GM19238 (cell line): ENCODE results near the gene MGAT5B.

Experiments
- DNase-seq: peaks from one replicate; pipeline ENCODE4 v3.0.0; 2011; ENCODE audit warnings: low spot score; ENCODE audit not compliant: insufficient read length

MGAT5B gene

DNA sequence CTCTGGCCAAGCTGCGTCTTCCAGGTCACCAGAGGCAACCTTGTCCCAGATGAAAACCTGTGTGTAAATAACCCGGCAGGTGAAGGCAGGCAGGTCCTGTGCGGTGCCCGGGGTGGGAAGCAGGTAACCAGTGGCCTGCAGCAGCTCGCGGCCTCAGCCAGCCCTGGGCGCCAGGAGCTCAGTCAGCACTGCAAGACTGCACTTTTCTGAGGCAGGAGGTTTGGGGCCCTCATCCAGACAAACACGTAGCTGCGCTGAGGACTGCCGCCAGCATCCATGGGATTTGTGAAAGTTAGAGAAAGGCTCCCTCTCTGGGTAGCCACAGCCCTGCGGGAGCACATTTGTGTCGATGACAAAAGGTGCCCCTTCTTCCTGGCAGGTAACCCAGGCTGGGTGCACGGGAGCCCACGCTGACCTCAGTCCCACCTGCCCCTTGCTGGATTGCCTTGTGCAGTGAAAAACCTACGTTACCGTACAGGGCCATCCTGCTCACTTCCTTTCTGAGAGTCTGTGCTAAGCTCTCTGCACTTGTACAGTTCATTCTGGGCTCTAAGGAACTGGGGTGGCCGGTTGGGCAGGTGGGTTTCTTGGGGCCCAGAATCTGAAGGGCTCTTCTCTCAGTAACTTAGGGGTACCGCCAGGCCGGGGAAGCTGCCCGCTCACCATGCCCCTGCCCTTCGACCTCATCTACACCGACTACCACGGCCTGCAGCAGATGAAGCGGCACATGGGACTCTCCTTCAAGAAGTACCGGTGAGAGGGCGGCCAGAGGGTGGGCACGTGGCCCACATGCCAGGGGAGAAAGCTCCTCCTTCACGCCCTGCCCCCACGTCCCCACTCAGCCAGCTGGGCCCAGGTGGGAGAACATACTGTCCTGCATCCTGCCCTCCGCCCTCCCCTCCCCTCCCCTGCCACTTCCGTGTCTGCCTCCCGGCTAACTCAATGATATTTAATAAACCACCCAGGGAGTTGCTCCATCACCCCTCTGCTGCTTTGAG lies 56.4 kb downstream of the MGAT5B start:
- DNase-seq: no peak

- DNase-seq: no peak
Measured at GRCh38 chr17:76925441-76925891, 57.3 kb downstream of the MGAT5B start.

GRCh38 chr17:76926237-76926866 lies 58.1 kb downstream of the MGAT5B start:
- no peak for DNase-seq

DNA sequence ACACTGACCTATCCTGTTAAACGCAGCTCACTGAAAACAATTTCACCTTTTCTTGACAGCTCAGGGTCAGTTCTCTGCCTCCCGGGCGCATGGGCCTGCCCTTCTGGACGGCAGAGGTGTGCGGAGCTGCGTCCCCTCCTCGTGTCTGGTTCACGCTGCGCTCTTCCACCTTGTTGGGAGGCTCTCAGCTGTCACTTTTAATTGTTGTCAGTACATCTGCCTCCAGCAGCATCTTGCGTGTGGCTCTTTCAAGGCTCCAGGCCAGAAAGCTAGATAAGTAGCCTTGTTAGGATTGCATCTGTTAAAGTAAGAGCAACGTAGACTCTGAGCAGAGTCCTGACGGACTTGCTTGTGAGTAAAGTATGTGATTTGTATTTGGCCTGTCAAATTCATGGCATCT lies 59.4 kb downstream of the MGAT5B start:
- DNase-seq: no peak

- DNase-seq: no peak
Measured at GRCh38 chr17:76927982-76928381, 59.8 kb downstream of the MGAT5B start.

DNA sequence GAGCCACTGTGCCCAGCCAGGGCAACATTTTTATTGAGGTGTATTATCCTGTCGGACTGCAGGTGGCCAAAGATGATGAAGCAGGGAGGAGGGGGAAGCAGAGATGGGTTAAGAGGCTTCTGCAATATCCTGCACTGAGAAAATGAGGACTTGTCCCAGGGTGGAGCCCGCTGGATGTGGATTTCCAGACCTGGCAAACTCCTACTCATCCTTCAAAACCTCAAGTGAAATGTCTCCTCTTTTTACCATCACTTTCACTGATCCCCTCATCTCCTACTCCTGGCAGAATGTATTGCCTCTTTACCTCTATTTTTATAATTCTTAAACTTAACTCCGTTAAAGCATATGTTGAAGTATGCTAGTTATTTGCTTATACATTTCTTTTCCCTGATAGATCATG lies 60.9 kb downstream of the MGAT5B start:
- no peak for DNase-seq

DNA sequence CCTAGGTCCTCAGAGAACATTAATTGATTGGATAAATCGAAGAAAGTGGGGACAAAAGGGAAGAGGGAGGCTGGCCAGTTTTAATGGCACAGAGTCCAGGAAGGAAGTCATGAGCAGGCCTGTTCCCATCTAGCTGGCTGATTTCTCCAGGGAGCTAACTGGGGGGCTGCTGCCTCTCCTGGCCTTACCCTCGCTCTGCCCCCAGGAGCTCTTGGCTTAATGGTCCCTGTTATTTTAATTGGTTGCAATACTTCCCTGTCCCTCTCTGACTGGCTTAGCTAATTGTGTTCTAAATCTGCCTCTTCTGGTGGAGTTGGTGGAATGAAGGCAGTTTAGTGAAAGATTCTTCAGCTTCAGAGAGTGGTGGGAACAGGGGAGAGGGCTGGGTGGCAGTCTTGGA lies 61.4 kb downstream of the MGAT5B start:
- DNase-seq: no peak

DNA sequence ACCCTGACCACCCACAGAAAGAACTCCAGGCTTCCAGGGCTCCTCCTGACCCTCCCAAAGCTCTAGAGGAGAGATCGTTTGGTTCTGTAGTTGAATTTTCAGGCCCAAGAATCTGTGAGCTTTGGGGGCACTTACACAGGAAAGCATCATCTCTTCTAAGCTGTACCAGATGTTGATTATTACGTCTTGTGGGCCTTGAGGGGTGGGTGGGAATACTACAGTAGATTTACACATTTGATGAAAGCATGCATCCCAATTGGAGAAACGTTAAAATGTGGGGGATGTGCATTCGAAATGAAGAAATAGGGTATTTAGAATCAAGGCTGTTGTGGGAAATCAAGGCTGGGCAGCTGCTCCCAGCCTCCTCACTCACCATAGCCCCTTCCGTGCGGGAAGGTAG lies 61.9 kb downstream of the MGAT5B start:
- DNase-seq: no peak

DNA sequence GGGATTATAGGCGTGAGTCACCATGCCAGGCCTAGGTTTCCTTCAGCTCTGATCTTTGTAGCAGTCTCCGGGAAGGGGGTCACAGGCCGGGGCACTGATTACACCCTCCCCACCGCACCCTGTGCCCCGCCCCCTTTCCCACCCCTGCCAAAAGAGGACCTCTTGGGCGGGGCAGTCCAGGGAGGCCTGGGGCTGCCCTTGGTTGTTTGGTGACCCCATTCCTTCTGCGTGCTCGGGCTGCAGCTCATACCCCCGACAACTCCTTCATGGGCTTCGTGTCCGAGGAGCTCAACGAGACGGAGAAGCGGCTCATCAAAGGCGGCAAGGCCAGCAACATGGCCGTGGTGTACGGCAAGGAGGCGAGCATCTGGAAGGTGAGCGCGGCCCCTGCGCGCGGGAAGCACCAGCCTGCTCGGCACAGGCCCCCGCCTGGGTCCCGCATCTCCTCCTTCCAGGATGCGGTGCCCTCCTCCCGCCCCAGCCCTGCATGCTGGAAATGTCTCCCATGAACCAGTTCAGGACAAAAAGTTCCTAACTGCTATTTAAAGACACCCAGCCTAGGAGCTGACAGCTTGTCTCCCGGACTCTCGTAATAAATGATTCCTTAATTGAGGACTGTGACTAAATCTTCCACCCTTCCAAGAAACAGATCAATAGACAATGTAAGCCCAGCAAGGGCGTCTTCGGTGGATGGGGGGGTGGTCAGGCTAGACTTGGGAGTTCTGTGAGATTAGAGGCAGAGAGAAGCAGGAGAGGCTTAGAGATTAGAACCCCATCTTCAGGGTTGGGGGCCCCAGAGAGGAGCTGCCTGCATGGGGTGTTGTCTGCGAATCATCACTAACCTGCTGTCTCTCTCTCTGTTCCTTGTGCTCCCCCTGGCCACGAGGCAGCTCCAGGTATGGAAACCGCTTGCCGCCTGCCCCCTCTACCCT lies 64.5 kb downstream of the MGAT5B start:
- DNase-seq: no peak

DNA sequence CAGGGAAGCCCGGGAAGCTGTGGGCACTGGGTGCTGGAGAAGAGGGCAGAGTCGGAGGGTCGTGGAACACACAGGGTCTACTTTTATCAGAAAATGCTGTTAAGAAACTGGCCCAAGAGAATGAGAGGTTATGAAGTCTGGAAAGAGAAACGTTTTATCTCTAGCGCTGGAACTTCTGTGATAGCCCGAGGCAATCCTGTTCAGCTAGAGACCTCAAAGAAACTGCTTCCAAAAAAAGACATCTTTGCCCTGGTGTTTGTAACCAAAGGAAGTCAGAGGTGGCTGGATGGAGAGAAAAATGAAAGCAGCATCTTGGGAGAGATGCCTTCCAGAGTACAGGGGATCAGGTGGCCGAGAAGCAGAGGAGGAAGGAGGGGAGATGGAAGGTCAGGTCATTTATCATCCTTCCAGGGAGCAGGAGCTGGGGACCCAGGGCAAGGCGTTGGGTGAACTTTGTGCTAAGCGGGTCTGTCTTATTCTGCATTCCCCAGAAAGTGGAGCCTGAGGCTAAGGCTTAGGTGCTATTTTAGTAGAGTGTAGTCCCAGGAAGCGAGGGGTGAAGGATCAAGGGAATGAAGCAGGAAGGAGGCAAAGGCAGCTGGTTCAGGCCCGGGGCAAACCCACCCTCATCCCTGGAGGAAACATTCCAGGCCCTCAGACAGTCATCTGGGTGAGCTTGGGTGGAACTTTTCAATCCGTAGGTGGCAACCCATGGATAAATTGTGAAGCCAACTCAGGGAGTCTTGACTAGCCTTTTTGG lies 66.5 kb downstream of the MGAT5B start:
- DNase-seq: no peak

DNA sequence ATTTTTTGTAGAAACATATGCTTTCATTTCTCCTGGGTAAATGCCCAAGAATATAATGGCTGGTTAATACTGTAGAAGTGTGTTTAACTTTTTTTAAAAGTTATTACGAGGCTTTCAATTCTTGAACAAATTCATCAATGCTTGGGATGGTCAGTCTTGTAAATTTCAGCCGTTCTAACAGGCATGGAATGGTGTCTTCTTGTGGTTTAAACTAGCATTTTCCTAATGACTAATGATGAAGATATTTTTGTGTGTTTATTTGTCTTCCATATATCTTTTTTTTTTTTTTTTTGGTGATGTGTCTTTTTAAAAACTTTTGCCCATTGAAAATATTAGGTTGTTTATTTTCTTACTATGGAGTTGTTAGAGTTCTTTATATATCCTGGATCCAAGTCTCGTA lies 67.1 kb downstream of the MGAT5B start:
- no peak for DNase-seq

DNA sequence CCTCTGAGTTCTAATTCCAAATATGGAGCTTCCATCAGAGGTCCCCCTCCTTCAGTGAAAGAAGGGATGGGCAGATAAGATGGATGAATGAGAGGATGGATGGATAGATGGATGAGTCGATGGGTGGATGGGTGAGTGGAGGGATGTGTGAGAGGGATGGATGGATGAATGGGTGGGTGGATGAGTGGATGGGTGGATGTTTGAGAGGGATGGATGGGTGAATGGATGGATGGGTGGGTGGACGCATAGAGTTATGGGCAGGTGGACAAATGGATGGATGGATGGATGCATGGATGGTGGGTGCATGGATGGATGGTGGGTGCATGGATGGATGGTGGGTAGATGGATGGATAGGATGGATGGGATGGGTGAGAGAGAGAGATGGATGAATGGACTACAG lies 69.0 kb downstream of the MGAT5B start:
- DNase-seq: no peak

DNA sequence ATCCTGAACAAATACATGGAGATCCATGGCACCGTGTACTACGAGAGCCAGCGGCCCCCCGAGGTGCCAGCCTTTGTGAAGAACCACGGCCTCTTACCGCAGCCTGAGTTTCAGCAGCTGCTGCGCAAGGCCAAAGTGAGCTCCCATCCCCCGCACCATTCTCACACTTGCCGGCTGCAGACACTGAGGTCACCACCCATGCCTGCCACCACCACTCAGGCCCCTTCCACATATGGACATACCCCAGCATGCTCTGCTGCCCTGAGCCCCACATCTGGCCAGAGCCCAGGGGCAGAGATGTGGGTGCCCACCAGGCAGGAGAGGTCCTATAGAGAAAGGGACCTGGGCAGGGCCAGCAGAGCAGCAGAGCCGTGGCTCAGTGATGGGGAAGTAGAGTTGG lies 69.8 kb downstream of the MGAT5B start:
- DNase-seq: no peak

DNA sequence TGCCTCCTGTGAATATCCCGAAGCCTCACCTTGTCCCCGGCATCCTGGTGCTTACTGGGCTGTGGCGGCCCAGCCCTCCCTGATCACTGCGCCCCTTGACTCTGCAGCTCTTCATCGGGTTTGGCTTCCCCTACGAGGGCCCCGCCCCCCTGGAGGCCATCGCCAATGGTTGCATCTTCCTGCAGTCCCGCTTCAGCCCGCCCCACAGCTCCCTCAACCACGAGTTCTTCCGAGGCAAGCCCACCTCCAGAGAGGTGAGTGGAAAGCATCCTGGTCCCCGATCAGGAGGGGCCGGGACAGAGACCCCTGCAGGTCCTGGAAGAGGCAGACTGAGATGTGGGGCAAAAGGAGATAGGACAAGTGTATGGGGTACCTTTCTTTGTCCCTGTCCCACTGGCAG lies 72.1 kb downstream of the MGAT5B start:
- no peak for DNase-seq

DNA sequence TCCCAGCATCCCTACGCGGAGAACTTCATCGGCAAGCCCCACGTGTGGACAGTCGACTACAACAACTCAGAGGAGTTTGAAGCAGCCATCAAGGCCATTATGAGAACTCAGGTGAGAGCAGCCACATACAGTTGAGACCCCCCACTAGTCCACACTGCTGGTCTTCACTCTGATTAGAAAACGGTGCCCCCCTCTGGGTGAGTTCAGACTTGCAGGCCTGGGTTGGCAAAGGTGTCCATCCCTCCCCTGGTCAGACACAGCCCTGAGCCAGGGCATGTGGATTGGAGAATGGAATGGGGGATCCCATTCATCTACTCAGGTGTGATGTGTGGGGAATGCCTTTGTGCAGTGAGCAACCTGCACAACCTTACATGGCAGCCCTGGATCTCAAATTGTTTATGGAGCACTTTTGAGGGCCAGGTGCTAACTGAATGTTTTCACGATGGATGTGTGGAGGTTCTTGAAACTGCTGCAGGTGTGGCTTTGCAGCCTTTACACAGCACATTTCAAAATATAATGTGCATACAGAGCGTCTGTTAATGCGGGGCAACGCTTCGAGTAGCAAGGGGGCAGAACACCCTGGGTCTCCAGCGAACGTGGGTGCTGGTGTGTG lies 72.6 kb downstream of the MGAT5B start:
- DNase-seq: no peak

GRCh38 chr17:76943202-76943601 lies 75.0 kb downstream of the MGAT5B start:
- no peak for DNase-seq

- no peak for DNase-seq
Measured at GRCh38 chr17:76943781-76944213, 75.6 kb downstream of the MGAT5B start.

- no peak for DNase-seq
Measured at GRCh38 chr17:76944477-76944876, 76.3 kb downstream of the MGAT5B start.

DNA sequence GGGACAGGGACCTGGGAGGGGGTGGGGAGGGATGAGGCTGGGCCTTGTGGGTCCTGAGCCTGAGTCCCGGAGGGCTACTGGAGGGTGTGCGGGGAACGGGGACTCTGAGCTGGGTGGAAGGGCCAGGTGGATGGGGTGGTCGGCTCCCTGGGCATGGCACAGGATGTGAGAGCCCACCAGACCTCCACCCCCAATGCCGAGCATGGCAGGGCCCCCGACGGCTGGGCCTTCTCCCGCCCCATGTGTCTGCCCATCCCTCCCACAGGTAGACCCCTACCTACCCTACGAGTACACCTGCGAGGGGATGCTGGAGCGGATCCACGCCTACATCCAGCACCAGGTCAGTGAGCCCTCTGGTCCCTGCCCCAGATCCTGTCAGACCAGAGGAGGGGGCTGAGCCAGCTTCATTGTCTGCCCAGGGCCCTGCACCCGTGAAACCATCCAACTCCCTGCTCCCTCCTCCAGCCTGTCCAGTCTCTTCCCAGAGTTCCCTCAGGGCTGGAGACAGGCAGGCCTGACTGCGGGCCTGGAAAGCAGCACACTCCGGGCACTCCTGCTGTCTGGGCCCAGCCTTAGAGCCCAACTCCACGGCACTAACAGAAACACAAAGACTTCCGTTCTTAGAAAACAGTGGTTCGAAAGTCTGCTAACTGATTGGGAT lies 78.0 kb downstream of the MGAT5B start:
- DNase-seq: no peak

DNA sequence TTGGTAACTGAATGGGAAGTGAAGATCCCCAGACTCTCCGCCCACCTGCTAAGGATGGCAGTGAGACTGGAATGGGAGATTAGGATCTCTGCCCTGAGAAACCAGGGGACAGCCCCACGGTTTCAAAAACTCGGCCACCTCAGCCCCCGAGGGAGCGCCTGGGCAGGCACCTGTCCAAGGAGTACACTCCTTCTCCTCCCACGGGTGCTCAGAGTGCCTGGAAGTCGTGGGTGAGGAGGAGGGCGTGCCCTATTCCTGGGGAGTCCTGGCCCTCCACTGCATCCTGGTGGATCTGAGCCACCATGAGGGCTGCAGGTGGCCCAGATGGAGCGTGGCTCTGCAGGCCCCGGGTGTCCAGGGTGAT lies 78.5 kb downstream of the MGAT5B start:
- DNase-seq: no peak
